Stimulated activated CD4-positive, alpha-beta T cell treated with anti-CD3 and anti-CD28 coated beads, Interleukin-15, amount 100 ng/mL, for 1 hour (primary cell): ENCODE measurements around the gene COPE.
"Not testable (repeated sequence)": the region's sequence is repeated elsewhere in the genome, so short reads cannot be mapped to it uniquely, and the experiment has no call there.

Experiments used
- DNase-seq, 2 donors: peaks; one replicate each; pipeline ENCODE4 v3.0.0-alpha.2; 2020; ENCODE audit warnings: low read depth in 1 of 2, low spot score in 1 of 2

COPE gene

DNA sequence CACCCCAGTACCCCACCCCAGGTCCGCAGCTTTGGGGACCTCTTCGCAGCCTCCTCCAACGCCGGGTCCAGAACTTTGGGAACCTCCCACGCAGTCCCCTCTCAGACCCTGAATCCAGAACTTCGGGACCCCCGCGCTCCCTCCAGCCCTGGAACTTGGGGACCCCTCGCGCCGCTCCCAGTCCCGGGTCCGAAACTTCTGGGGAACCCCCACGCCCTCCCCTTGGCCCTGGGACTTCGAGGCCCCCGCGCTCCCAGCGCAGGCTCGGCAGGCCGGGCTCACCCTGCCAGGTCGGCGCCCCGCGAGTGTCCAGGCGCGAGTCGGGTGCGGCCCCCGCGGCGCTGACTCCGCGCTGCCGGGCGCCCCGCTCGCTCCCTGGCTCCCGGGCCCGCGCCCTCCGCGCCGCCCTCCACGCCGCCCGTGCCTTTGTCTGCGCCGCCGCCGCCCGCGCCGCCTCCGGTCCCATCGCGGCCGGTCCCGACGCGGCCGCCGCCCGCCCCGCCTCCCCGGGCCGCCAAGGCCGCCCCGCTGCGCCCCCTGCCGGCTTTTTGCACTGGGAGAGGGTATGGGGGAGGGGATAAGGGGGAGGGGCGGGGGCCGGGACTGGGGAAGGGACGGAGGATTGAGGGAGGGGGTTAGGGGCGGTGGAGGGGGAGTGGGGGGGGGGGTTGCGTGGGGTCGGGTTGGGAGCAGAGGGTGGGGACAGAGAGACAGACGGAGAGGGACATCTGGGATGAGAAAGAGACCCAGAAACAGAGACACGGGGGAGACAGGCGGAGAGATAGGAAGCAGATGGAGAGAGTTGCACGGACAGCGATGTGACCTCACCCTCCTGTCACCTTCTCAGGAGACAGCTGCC lies 21.8 kb upstream of the COPE start, which contains the start of gene HOMER3:
Gene HOMER3, minus strand, starts transcription at position 449 of the 859 bp plus-strand sequence. CDS start 2,235 bp downstream, outside the sequence.
- DNase-seq, result peak; percentile 55 to 75

DNA sequence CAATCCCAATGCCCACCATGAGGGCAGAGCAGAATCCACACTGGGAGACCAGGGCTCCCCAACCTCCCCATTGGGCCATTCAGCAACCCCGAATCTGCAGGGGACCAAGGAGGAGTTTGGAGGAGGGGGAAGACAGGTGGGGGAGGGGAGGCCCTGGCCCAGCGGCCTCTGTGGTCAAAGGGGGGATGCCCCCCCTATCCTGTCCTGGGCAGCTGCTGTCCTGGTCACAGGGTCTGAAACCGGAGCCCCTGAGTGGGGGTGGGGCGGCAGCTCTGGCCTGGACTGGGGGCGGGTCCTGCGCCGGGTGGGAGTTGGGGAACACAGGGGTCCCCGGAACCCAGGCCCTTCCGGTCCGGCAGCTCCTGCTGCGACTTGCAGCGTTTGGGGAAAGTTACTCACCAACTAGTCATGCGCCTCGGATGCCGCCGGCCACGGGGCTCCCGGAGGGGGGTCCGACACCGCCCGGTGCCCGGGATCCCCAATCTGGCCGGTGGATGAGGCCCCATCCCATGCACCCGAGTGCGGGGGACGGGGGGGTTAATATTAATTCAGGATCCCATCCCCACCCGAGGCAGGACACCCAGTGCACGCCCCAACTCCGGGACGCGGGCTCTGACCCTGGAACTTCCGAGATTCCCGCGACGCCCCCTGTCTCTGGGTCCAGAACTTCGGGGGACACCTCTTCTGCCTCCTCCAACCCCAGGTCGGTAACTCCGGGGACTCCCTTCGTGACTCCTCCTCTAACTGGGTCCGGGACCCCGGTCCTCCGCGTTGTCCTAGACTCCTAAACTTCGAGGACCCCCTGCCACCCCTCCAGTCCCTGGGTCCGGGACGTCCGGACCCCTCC lies 21.0 kb upstream of the COPE start:
- no peak for DNase-seq

DNA sequence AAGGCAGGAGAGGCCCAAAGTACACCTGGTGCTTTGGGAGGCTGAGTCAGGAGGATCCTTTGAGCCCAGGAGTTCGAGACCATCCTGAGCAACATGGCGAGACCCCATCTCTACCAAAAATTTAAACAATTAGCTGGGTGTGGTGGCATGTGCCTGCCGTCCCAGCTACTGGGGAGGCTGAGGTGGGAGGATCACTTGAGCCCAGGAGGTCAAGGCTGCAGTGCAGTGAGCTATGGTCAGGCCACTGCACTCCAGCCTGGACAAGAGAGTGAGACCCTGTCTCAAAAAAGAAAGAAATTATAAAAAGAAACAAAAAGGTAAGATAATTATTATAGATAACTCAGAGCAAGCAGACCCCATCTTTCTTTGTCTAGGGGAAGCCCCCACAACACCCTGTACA lies 20.0 kb upstream of the COPE start:
- DNase-seq, result no peak

DNA sequence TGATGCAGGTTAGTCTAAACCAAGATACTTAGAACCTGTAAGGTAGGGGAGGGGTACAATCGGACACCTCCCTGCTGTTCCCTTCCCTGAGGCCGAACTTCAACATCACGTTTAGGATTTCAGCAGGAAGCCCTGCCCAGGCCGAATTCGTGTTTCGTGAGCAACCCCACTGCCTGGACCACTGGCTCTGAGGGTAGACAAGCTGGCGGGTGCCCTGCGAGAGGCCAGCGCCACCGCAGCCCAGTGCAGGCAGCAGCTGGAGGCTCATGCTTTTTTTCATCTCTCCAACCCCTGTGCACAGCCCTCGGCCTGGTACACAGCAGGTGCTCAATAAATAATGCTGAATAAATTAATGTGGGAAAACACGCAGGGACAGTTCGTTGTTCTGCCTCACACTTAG lies 14.1 kb upstream of the COPE start:
- DNase-seq, result no peak

DNA sequence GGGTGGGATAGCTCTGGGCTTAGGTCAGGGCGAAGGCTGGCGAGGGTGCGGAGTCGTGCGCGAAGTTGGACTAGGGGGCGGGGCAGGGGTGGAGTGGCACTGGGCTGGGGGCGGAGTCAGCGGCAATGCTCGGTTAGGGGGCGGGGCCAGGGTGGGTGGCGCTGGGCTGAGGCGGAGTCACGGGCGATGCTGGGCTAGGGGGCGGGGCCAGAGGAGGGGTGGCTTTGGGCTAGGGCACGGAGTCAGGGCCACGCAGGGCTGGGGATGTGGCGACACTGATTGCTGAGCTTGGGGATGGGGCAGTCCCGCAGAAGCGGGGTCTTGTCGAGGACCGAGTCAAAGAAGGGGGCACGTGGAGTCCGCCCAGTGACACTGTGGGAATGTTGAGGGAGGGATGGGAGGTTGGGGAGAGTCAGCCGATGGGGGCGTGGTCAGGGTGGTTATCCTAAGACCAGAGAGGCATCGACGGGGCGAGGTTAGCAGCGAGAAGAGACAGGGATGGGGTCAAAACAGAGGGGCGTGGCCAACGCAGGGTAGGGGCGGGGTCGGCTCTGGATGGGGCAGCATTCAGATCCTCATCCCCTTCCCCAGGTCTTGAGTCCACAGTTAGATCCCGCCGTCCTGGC lies 13.1 kb upstream of the COPE start:
- peak; percentile 69 to 82 for DNase-seq

DNA sequence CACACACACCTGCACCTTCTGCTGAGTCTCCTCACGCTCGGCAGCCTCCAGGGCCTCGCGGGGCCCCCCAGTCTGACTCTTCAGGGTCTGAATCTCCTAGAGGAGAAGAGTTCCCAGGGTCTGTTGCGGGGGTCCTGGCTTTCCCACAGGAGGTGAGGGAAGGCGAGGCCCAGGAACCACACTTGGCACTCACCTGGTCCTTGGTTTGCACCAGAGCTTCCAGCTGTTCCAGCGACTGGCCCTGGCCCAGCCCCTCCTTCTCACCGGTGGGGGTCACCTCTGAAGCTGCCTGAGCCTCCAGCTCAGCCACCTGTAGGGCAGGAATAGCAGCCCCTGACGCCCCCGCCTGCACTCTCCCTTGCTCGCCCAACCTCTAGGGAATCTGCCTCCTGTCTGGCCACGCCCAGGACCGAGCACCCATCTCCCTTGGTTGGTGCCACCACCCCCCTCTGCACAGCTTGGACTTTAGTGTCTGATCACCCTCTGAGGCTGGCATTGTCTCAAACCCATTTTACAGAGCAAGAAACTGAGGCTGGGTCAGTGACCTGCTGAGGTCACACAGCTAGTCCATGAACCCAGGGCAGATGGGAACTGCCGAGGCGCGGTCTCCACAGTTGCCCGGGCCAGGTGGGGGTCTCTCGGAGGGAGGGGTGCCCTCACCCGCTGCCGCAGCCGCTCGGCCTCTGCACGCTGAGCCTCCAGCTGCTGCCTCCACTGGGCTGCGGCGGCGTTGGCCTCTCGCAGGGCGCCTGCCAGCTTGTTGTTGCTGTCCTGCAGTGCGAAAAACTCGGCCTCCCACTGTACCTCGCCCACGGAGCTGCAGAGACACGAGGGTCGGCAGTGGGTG lies 12.4 kb upstream of the COPE start:
- DNase-seq, result no peak

DNA sequence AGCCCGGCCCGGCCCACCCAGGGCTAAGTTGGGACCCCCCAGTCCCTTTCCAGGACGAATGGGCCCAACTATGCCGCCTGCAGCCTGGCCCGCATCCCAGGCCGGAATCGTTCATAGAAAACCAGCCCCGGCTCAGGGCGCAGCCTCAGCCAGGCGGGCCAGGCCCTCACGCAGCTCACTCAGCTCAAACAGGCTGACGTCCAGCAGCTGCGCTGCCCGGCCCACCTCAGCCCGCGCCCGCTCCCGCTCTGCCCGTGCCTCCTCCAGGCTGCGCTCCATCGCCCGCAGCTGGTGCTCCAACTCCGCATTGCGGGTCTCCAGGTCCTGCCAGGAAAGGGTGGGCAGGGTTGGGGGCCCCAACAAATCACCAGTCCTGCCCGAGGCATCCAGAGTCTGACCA lies 10.1 kb upstream of the COPE start:
- no peak for DNase-seq

DNA sequence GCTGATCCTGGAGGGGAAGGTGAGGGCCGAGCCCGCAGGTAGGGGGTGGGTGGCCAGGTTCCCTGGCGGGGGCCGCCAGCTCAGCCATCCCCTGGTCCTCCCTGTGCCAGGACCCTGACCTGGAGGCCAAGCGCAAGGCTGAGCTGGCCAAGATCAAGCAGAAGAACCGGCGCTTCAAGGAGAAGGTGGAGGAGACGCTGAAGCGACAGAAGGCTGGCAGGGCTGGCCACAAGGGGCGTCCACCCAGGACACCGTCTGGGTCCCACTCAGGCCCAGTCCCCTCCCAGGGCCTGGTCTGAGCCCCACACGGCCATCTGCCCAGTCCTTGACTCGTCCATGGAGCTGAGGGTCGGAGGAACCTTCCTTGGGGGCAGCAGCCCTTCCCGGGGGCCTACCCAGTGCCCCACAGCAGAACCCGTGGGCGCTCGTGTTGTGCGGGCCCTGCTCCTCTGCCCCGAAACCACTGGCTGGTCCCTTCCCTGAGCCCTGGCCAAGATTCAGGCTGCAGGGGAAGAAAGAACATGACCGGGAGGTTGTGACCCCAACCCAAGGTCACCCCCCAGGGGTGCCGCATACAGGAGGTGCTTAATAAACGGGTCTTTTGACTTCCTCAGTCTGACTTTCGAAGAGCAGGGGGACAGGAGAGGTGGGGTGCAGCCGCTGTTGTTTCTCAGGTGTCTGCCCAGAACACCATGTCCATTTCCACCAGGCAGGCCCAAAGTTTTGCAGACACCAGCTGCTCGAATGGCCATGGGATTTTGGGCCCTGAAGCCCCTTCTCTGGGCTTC lies 9.0 kb upstream of the COPE start:
- no peak for DNase-seq

DNA sequence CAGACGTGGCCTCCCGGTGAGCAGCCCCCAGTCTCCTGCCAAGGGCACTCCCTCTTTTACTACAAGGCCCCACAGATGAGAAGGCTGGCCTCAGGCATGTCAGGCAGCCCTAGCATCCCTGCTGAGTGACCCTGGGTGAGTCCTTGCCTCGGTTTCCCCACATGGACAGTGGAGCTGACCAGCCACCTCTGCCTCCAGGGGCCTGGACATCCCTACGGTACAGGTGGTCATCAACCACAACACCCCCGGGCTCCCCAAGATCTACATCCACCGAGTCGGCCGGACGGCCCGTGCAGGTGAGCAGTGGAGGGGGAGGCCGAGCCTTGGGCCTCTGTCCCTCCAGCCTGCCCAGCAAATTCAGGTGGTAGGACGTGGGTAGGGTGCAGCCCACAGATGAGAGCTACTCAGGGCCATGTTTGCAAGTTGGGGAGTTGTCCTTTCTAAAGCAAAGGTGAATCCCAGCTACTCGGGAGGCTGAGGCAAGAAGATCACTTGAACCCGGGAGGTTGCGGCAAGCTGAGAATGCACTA lies 5.6 kb upstream of the COPE start:
- DNase-seq, result no peak

DNA sequence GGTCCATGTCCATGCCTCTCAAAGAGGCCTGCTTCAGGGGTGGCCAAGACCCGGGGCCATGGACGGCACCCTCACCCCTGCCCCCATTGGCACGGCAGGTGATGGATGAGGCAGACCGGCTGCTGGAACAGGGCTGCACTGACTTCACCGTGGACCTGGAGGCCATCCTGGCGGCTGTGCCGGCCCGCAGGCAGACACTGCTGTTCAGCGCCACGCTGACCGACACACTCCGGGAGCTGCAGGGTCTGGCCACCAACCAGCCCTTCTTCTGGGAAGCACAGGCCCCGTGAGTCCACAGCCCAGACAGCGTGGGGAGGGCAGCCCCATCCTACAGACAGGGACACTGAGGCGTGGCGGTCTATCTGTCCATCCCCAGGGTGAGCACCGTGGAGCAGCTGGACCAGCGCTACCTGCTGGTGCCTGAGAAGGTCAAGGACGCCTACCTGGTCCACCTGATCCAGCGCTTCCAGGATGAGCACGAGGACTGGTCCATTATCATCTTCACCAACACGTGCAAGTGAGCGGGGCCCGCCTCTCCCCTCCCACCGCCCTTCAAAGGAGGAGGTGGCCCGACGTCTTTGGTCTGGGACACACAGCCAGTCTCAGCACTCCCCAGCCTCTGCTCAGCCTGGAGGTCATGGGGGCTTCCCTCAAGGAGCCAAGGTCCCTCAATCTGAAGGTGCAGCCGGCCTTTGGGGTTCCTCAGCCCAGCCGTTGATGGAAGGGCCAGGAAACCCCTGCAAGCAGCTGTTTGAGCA lies 3.2 kb upstream of the COPE start:
- DNase-seq, result no peak

DNA sequence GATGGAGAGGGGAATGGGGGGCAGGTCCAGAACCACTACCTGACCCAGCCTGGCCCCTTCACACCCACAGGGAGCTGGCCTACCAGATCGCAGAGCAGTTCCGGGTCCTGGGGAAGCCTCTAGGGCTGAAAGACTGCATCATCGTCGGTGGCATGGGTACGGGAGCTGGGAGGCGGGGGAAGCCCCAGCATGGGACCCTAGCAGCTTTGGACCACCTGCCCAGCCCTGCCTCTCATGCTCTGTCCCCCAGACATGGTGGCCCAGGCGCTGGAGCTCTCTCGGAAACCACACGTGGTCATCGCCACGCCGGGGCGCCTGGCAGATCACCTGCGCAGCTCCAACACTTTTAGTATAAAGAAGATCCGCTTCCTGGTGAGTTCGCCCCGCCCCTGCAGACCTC lies 2.4 kb upstream of the COPE start:
- no peak for DNase-seq

DNA sequence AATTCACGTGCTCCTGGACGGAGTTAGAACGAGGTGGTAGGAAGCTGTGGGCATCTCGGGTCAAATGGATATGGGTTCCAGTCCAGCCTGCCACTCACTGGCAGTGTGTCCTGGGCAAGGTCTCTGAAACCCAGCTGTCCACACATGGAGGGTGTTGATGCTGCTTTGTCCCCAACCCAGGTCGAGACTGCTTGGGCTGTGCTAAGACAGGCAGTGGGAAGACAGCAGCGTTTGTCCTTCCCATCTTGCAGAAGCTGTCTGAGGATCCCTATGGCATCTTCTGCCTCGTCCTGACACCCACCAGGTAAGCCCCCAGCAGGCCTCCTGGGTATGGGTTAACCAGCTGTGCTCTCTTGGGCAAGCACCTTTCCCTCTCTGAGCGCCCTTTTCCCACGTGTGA lies 1.2 kb upstream of the COPE start:
- DNase-seq, result no peak

DNA sequence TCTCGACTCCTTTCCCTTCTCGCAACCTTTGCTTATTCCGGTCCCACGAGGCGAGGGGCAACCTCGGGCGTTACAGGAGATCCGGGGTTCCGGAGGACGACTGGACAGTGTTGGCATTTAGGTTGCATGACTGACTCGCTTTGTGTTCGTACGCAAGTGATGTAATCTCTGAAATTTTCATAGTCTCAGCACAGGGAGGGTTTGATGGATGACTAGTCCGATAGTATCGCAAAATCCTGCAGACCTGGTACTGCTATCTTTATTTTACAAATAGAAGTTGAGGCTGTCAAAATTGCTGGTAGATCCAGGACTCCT lies 670 bp upstream of the COPE start:
- DNase-seq, result no peak

DNA sequence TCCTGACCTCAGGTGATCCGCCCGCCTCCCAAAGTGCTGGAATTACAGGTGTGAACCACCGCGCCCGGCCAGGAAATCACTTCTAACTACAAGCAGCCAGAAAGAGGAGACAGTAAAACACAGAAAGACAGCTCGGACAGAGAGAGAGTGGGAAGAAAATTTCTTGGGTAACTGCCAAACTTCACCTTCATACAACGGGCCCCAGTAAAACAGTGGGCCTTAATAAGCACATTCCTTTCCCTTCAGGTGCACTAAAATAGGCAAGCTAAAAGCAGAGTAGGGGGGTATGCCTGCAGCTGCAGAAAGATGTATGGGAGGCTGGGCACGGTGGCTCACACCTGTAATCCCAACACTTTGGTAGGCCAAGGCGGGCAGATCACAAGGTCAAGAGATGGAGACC lies 1.6 kb downstream of the COPE start:
- not testable (repeated sequence) for DNase-seq

DNA sequence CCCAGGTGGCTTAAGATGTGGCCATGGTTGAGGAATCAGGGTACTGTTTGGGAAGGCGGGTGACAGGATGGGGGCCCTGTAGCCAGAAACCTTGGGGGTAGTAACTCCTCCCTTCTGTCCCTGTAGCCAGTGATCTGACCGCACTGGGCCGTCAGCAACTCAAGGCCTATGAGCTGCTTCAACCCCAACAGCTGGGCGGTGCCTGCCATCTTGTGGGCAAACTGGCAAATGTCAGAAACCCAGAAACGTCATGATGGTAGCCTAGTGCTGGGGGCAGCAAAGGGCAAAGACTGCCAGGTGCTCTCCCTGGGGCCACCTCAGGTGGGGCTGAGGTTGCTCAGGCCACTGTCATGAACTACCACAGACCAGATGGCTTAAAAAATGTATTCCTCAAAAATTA lies 3.5 kb downstream of the COPE start:
- DNase-seq, result no peak

DNA sequence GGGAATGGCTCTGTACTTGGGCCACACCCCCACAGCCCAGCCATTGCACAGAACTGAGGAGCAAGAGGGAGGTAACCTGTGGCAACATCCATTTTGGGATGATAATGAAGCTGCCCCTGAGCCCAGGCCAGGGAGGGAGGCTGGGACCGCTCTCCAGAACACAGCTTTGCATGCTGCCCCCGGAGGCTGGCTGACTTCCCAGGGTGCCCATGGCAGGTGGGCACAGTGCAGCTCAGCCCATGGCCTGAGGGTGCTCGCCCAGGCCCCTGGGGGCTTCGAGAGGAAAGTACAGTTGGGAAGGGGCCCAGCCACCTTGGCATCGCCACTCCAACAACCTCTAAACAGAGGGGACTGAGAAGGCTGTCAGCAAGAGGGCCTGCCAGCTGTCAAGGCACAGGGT lies 5.7 kb downstream of the COPE start:
- DNase-seq, result no peak

DNA sequence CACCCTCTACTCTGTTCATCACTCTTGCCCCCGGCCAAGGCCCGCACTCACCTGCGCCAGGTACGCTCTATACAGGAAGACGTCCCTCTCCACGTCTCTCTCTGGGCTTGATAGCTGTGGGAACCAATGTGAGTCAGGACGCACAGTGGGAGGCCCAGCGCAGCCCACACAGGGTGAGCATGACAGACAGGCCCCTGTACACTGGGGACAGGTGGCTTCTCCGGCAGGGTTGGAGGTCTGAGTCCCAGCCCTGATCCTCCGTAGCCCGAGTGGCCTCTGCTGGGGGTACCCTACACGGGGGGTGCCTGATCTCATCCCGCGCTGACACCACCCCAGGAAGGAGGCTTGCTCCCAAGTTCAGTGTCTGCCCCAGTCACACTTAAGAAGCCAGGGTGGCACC lies 6.3 kb downstream of the COPE start:
- no peak for DNase-seq

DNA sequence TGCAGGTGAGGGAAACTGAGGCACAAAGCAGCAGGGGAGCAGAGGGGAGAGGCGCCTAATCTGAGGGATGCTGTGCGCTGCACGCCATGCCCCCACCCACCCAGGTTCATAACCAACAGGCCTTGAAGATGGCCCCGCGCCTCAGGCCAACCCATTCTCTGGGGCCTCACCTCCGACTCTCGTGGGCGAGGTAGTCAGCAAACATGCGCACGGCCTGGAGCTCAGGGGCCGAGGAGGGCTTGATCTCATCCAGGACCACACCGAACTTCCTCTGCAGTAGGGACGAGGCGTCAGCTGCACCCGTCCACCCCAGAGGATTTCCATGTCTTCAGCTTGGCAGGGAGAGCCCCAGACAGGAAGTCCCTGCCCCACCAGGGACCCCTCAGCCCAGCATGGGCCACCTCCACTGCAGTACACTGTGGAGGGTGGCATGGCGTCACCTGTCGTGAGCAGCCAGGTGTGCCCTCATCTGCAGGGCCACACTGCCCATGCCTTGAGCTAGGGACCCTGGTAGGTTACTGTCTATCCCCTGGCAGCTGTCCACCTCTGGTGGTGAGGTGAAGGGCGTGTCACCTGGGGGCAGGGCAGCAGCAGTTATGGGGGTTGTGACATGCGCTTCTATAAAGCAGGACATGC lies 8.3 kb downstream of the COPE start:
- no peak for DNase-seq

DNA sequence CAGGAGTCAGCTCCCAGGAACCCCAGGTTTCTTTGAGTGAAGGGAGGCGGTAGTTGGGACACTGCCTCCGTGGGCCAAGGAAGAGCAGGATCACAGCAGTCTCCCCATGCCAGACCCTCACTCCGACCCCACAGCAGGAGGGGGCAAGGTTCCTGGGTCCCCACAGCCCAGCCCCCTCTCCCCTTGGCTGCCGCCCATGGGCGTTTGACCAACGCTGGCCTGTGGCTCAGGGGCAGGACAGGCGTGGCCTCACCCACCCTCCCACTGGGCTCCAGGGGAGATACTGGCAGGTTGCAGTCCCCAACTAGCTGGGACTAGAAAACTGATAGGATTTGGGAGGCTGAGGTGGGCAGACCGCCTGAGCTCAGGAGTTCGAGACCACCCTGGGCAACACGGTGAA lies 9.2 kb downstream of the COPE start:
- no peak for DNase-seq
